CD4-positive, alpha-beta T cell treated with Interleukin-4 for 1 hour (primary cell): Measurements from ENCODE around the gene RRH.
"Not testable (repeated sequence)": the region's sequence is repeated elsewhere in the genome, so short reads cannot be mapped to it uniquely, and the experiment has no call there.

ENCODE experiments used
- DNase-seq, 2 donors: peaks; one replicate each; pipeline ENCODE4 v3.0.0-alpha.2; 2020 to 2022

Gene RRH

DNA sequence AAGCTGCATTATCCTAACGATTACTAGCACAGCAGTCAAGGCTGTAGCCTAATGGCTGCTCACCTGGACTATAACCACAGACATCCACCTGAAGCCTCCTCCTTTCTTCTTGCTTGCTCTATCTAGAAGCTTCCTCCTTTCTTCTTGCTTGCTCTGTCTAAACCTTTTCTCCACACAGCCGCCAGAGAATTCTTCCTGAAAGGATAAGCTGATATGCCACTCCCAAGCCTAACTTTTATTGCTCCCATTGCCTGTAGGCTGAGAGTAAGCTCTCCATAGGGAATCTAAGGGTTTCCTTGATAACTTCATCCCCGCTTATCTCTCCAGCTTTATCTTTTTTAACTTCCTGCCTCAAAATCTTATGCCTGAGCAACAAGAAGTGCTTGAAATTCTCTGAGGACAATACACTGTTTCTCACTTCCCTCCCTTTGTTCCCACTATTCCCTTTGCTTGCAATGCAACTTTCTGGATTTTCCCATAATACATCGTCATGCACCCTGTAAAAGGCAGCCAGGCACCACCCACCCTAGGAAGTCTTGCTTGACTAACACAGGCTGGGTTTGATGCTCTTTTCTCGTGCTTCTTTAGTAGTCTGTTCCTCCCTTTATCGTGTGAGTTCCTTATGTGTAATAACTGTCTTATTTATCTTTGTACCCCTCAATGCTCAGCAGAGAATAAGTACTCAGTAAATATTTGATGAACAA lies 18.8 kb downstream of the RRH start:
- no peak for DNase-seq

DNA sequence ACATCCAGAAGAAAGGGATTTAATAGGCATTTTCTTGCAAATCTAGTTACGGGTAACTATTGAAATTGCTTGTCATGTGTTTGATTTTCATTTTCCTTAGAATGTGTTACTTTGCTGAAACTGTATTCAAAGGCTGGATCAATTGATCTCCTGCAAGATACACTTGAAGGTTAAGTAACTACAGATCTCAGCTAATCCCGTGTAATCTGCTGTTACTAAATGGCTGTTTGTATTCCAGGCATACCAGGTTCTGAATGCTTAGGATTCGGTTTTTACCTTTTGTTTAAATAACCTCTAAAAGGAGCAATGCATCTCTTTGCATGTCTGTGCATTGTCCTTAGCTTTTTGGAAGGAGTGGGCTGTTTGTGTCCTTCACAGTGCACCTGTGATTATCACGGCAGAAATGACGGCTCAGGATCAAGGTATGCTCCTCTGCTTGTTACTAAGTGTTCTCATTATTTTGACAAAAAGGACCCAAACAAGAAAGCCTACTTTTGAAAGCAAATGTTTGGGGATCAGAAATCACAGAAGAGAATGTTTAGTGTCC lies 20.2 kb downstream of the RRH start, which contains the start of gene LRIT3:
LRIT3 (plus strand) TSS at position 212 of the 547 bp plus-strand sequence; CDS start at position 307, 95 bp downstream.
- DNase-seq, result no peak

DNA sequence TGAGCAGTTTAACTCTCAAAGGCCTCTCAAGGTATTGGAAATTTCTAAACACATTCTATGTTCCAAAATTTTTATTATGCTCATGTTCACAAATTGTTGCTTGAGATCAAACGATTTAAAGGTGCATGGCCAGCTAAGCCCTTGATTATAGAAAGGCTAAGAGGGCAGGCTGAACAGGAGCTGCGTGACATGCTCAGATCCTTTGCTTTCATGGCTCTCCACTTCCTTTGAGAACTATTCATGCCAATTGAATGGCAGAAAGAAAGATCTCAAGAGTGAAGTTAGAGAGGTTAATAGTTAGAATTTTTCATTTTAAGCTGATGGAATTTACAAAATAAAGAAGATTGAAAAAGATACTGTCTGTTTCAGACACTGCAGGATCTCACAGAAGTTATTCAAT lies 20.7 kb downstream of the RRH start:
- DNase-seq, result no peak

DNA sequence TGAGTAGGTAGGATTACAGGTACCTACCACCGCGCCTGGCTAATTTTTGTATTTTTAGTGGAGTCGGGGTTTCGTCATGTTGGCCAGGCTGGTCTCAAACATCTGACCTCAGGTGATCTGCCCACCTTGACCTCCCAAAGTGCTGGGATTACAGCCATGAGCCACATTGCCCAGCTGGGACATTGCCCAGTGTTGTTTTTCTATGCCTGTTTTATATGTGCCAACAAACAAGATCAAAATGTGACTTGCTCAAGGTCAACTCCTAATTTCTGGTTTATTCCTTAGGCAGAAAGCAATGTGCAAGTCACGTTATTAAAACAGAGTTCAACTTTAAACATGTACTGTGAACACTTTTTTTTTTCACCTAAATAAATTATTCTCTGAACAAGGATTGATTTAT lies 22.8 kb downstream of the RRH start:
- DNase-seq, result no peak

DNA sequence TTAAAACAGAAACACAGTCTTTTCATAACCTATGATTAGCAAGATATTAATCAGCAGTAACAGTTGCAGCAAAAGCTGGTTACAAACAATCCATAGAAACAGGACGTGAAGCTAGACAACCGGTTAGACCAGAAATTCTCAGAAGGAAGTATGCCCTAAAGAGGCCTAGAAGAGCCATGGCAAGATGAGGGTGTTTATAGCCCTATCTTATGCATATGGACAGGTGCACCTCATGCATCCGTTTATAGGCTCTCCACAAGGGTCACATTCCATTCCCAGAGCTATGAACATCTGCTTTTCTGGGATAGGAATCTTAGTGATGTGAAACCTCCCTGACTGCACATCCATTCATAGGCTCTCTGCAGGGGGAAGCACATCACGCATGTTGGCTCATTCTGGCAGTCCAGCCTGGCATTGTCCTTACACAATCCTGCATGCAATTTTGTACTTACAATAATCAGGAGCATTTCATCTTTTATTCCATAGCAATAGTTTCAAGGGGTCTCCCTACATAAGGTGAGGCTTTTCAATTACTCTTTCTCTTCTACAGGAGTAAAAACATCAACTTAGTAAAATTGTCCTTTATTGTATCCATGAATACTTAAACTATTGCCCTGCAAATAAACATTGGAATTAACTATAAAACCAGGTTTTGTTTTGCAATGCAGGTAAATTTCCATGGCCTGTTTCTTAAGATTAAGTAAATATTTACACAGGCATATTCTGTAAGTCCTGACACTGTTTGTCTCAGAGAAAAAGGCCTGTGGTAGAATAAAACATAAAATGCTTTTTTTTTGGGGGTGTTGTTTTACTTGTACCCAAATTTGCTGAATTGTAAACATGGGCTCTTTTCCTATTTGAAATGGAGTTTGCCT lies 31.9 kb downstream of the RRH start:
- not testable (repeated sequence) for DNase-seq

DNA sequence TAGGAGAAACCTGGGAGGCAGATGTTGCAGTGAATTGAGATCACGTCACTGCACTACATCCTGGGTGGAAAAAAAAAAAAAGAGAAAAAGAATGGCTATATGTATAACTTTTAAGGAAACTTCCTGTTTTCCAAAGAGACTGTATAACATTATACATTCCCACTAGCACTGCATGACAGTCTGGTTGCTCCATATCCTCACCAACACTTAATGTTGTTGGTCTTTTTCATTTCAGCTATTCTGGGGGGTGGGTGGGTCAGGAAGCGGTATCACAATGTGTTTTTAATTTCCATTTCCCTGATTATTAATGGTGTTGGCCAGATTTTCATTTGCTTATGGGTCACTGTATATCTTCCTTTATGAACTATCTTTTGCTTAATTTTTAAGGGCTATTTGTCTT lies 33.5 kb downstream of the RRH start:
- no peak for DNase-seq

DNA sequence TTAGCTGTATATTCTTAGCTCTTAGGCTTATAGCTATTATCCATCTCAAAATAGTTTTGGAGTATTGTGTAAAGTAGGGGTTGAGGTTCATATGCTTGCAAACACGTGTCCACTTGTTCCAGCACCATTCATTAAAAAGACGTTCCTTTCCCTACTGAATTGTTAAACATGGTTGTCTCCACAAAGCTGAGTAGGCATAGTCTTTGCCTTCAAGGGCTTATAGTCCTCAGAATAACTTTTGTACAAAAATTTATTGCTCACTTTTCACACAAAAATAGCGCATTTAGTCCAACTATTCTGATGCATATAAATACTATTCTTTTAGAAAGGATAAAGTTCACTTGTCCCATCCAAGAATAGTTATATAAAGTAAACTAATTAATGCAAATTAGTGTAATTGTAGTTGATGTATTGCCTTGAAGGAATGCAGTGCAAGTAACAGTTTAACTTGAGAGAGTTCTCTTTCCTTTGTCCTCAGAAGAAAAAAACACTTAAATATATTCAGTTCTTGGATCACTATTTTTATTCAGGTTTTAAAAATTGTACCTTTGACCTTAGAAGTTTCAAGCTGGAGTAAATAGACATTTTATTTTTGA lies 34.2 kb downstream of the RRH start:
- DNase-seq, result no peak

DNA sequence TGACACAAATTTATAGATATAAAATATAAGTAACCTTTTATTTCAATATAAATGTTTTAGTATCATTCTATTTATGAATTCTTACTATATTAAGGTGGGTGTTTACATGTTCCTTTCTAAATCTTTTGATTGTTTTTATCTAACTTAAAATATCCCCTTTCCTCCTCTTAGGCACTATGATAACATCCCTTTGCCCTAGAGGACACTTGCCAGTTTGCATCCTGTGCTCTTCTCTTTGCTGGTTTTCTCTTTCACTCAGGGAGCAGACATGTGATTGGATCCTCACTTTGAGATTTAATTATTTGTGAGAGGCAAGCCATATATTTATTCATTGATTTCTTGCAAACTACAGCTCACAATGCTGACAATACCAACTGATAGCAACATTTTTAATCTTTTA lies 36.4 kb downstream of the RRH start:
- DNase-seq, result no peak

DNA sequence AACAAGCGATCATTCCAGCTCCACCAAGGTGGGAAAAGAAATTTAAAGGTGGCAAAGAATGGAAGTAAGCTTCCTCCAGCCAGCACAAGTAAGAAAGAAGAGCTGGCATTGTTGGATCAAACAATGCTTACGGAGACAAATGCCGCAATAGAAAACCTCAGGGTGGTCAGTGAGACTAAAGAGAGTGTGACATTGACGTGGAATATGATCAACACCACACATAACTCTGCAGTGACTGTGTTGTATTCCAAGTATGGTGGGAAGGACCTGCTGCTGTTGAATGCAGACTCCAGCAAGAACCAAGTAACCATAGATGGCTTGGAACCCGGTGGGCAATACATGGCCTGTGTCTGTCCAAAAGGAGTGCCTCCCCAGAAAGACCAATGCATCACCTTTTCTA lies 42.3 kb downstream of the RRH start:
- no peak for DNase-seq

DNA sequence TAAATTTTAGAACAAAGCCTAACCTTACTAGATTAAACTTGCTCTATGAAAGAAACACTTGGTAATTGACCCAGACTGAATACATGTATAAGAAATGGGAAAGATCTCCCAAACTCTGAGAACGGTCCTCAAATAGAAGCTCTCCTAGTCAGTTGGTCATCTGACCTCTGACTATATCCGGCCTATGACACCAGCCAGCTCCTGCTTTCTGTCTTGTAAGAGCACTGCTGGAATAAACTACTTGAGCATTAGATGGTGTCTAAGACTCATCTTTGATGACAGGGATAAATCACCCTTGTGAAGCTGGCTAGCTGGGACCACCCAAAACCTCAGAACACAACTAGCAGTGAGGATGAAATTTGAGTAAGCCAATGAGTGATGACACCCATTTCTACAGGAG lies 44.3 kb downstream of the RRH start:
- DNase-seq, result no peak

DNA sequence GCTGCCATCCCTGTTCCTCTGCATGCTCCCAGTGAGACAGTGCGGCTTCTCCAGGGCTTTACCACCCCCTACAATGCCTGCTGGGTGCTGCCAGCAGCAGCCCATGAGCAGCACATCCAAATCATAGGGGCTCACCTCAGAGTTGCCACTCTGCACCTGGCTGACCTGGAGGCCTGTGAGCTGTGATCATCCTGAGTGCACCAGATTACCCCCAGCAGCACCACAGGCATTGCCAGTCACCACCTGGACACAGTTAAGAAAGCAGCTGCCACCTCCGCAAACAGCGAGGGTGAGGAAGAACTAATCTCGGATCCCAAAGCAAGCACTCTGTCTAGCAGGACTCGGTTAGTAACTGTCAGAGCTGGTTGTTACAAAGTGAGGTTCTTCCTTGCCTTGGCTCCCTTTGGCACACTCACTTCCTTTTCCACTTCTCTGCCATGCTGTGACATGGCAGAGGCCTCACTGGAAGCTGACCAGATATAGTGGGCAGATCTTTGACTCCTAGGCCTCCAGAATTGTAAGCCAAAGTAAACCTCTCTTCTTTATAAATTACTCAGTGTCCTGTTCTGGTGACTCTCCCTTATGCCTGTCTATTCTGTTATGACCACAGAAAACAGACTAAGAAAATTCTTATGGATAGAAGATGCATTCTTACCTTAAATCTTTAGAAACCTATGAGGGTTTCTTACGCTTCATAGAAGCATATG lies 45.3 kb downstream of the RRH start:
- DNase-seq, result no peak

DNA sequence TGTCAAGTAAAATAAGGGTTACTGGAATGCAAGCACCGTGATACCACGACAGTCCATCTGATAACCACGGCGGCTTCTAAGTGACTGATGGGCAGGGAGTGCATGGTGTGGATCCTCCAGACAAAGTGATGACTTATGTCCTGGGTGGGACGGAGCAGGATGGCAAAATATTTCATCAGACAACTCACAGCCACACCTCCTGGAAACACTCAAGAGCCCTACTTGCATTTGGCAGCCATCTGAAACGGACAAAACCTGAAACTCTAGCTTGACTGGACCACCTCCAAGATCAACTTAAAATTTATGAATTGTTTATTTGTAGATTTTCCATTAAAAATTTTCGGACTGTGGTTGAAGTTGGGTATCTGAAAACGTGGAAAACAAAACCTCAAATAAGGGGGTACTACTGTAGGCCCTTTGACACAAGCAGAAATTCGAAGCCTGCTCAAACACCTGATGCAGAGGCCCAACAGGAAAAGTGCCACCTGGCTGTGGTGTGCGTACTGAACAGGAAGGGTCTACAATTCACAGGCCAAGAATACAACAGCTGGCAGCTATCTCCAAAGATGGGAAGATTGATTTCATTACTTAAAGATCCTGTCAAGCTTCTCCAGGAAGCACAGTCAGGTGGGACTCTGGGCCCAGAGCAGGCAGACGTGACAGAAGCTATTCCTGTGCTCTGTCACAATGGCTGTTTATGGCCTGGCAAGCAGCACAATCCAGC lies 46.2 kb downstream of the RRH start:
- DNase-seq, result no peak

DNA sequence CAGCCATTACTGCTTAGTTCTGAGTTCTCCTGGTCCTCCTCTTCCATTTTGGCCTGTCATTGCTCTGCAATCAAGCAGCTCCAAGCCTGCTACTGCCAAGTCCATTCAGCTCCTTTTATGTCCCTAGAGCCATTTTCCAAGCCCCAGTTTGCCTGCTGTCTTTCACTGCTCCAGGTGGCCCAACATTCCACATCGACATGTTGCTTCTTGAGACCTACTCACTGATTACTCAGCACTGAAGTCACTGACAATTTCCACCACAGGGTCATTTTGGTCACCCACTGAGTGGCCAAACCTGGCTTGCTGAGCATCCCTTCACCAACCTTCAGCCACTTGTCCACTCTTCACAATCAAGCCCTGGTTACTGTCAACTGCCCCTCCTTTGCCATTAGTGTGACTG lies 47.3 kb downstream of the RRH start:
- no peak for DNase-seq

DNA sequence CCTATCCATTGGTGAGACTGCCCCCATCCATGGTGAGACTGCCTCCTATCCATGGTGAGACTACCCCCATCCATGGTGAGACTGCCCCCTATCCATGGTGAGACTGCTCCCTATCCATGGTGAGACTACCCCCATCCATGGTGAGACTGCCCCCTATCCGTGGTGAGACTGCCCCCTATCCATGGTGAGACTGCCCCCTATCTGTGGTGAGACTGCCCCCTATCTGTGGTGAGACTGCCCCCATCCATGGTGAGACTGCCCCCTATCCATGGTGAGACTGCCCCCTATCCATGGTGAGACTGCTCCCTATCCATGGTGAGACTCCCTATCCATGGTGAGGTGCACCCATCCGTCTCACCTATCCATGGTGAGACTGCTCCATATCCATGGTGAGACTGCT lies 47.8 kb downstream of the RRH start:
- DNase-seq, result not testable (repeated sequence)

DNA sequence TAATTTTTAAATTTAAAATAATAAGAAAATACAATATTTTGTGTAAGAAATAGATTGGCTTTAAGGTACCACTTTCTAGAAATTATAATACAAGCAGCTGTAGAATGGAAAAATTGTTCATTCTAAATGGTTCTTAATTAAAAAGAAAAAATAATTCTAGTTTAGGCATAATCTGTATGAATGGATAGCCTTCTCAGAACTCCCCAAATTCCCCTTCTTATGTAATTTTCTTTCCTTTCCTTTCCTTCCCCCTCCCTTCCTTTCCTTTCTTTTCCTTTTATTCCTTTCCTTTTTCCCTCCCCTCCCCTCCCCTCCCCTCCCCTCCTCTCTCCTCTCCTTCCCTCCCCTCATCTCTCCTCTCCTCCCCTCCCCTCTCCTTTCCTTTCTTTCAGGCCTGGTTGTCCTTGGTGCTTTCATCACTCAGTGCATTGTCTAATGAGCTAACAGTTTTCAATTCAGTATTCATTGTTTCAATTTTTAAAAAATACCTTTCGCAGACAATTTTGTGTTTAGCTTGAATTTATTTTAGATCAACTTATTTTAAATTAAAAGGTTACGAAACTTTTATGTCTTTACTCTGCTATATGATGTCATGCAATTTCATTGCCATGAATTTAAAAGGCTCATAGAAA lies 49.0 kb downstream of the RRH start:
- no peak for DNase-seq

DNA sequence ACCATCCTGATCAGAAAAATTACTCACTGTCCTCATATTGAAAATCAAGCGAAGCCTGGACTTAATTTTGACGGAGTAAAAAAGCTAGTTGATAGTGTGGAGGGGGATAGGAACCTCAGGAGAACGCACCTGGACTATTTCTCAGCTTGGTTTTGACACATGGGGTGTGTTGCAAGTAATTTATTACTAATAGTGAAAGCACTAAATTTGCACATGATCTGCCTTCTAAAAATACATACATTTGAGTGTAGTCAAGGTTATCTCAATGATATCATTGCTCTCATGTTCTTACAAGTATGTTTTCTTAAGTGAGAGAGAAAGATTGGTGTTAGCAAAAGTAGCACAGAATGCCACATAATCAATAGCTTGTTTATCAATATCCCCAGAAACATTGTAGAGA lies 49.6 kb downstream of the RRH start:
- no peak for DNase-seq

DNA sequence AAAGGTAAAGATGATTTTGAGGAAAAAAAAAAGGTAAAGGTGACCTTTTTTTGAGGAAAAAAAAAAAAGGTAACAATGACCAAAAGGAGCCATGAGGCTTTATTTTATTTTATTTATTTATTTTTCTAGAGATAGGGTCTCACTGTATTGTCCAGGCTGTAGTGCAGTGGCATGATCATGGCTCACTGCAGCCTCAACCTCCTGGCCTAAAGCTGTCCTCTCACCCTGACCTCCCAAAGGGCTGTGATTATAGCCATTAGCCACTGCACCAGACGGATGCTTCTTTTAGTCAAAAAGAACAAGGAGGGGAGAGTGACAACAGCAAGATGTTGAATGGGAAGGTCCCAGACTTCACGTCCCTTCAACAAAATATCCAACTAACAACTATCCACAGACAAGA lies 50.6 kb downstream of the RRH start:
- no peak for DNase-seq

DNA sequence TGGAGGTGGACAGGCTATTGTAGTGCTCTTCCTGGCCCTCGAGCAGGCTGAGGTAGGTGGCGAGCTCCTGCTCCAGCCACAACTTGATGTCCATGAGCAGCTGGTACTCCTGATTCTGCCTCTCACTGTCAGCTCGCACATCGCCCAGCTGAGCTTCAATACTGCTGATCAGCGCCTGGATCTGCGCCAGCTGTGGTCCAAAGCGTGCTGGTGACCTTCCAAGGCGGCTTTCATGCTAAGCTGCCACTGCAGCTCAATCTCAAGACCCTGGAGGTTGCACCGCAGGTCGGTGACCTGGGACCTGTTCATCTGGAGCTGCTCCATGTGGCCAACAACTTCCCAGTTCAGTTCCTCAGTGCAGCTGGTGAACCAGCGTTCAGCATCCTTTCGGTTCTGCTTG lies 51.3 kb downstream of the RRH start:
- DNase-seq, result no peak

DNA sequence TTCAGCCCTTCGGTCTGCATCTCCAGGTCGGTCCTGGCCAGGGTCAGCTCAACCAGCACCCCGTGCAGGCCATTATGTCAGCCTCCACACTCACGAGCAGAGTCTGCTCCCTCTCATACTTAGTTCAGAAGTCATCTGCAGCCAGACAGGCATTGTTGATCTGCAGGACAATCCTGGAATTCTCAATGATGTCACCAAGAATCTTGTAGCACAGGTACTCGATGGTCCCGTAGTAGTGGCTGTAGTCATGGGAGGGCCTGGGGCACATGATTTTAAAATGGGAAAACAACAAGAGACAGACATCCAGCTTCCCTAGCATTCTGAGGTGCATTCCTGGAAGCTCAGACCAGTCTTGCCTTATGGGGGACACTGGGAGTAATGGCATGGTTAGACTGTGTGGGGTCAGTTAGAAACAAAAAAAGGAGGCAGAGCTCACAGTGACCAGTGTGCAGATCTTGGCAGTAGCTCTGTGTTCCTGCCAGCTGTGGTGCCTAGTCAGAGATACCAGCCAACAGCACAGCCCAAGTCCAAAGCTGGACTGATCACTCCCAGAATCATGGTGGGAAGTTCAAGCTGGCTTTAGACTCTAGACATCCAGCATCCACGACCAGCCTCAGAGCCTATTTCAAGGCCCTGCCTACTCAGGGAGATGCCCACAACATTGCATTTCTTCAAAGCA lies 52.0 kb downstream of the RRH start:
- DNase-seq, result no peak

DNA sequence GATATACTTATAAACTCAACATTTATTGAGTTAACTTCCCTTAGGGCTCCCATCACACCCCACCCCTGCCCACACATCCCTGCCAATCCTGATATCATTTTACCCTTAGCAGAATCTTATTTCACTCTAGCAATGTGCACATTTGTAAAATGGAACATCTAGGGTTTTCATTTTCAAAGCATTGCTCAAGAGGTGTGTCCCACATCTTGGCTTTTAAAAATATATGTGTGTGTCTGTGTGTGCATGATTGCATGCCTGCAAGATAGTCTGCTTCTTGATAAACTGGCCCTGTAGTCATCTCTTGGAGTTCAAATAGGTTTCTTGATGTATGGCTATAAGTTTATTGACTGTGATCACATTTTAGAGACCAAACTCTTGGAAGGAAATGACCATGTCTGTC lies 58.5 kb downstream of the RRH start:
- no peak for DNase-seq

DNA sequence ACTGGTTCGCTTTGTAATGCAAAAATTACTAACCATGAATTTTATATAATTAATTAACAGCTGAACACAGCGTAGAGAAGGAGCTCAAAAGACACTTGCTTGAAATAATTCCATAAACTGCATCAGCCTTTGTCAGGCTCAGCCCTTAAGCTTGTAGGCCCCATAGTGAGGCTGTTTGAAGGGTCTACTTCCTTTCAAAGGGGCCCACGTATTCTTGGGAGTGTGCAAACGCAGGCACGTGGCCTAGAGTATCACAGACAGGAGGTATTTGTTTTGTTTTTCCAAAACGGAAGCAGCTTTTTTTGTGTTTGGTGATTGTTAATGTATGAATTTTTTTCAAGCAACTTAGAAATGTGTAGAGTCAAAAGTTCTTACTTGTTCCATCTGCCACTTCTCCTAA lies 59.3 kb downstream of the RRH start:
- no peak for DNase-seq
